HepG2 (cell line): ENCODE data around the gene VWA7. TPM values are rescaled to one million over a fixed set of nuclear protein-coding genes. Genes with fewer than 3 reads are reported as not detected.
A peak's percentile ranks its signal among the peaks of the same experiment; 100 is the strongest.

Experiments used
- CEBPG ChIP-seq: IDR thresholded peaks from 2 replicates; pipeline ENCODE4 v1.6.1; 2016
- DMAP1 ChIP-seq: IDR thresholded peaks from 2 replicates; pipeline ENCODE4 v1.6.1; 2016
- GATAD1 ChIP-seq: IDR thresholded peaks from 2 replicates; pipeline ENCODE4 v1.6.1; 2016; ENCODE audit warnings: missing genetic modification reagents, missing compliant biosample characterization
- HDAC2 ChIP-seq: sonication (generic); formaldehyde crosslinking; IDR thresholded peaks from 2 replicates; pipeline ENCODE4 v1.4.0; 2020; ENCODE audit warnings: missing genetic modification reagents
- MAFF ChIP-seq: IDR thresholded peaks from 2 replicates; pipeline ENCODE4 v1.6.1; 2011; ENCODE audit warnings: low read depth, low read length, improper control_type of control experiment
- MAX ChIP-seq: IDR thresholded peaks from 2 replicates; pipeline ENCODE4 v1.6.1; 2012; ENCODE audit warnings: inconsistent platforms
- NFATC3 ChIP-seq: sonication (generic); formaldehyde crosslinking; IDR thresholded peaks from 2 replicates; pipeline ENCODE4 v1.5.1; 2020; ENCODE audit warnings: mild to moderate bottlenecking, missing genetic modification reagents
- NFKBIZ ChIP-seq: IDR thresholded peaks from 2 replicates; pipeline ENCODE4 v1.6.1; 2018; ENCODE audit warnings: missing genetic modification reagents, missing compliant biosample characterization
- NR2C2 ChIP-seq: sonication (generic); formaldehyde crosslinking; IDR thresholded peaks from 2 replicates; pipeline ENCODE4 v1.4.0; 2020; ENCODE audit warnings: missing genetic modification reagents, mild to moderate bottlenecking, moderate library complexity, borderline replicate concordance
- RAD21 ChIP-seq: fragments of 450-650 bp; formaldehyde crosslinking; IDR thresholded peaks from 2 replicates; pipeline ENCODE4 v1.5.0; 2020; ENCODE audit warnings: mild to moderate bottlenecking
- SNRNP70 ChIP-seq: fragments of 200-400 bp; formaldehyde crosslinking; IDR thresholded peaks from 2 replicates; pipeline ENCODE4 v1.6.1; 2017; ENCODE audit warnings: mild to moderate bottlenecking, low read depth, low read length, moderate library complexity
- TBX2 ChIP-seq: sonication (generic); formaldehyde crosslinking; IDR thresholded peaks from 2 replicates; pipeline ENCODE4 v1.5.0; 2020; ENCODE audit warnings: missing genetic modification reagents, mild to moderate bottlenecking, borderline replicate concordance
- ZBTB40 ChIP-seq, 2 experiments: fragments of 450-650 bp in 1 of 2; sonication (generic) in 1 of 2; formaldehyde crosslinking in 1 of 2; IDR thresholded peaks; 2 replicates each; pipeline versions ENCODE4 v1.6.1 to v1.8.0; 2016 to 2022; ENCODE audit warnings: antibody characterized with exemption in 1 of 2, mild to moderate bottlenecking in 1 of 2, missing genetic modification reagents in 1 of 2
- ZNF547 ChIP-seq: sonication (generic); formaldehyde crosslinking; IDR thresholded peaks from 2 replicates; pipeline ENCODE4 v1.5.1; 2020; ENCODE audit warnings: mild to moderate bottlenecking, missing genetic modification reagents
- ZNF883 ChIP-seq: sonication (generic); formaldehyde crosslinking; IDR thresholded peaks from 2 replicates; pipeline ENCODE4 v1.5.1; 2020; ENCODE audit warnings: mild to moderate bottlenecking, missing genetic modification reagents; ENCODE audit errors: not compliant biosample characterization
- ZZZ3 ChIP-seq: sonication (generic); formaldehyde crosslinking; IDR thresholded peaks from 2 replicates; pipeline ENCODE4 v1.4.0; 2020; ENCODE audit warnings: missing genetic modification reagents, mild to moderate bottlenecking, borderline replicate concordance
- polyA plus RNA-seq, 8 experiments: library from polyadenylated mRNA; depleted of rRNA in 3 of 8; stranded (reverse) in 7 of 8; unstranded in 1 of 8; fragments of >200 nt; fragmentation: Illumina TruSeq in 4 of 8; extraction: Trizol in 4 of 8; gene quantifications; 2 replicates each; pipeline versions ENCODE4 v1.2.1 to v1.2.3, GENCODE V29; 2011 to 2016; ENCODE audit warnings: low read depth in 4 of 8, missing spikeins in 1 of 8, mixed read lengths in 1 of 8; ENCODE audit not compliant: insufficient read depth in 1 of 8
- total RNA-seq, 5 experiments: library from RNA; depleted of rRNA; stranded (reverse); fragments of >200 nt; fragmentation: Illumina TruSeq; extraction: Trizol; gene quantifications; 2 replicates each; pipeline ENCODE4 v1.2.3, GENCODE V29; 2016; ENCODE audit warnings: low read depth in 1 of 5
- TF ChIP-seq, protein P1 (sequence below): sonication (generic); formaldehyde crosslinking; IDR thresholded peaks from 2 replicates; pipeline ENCODE4 v1.5.1; 2020; ENCODE audit warnings: missing genetic modification reagents, mild to moderate bottlenecking, borderline replicate concordance
- TF ChIP-seq, protein P2 (sequence below): sonication (generic); formaldehyde crosslinking; conservative IDR thresholded peaks from 2 replicates; pipeline ENCODE4 v1.4.0; 2020; ENCODE audit warnings: missing genetic modification reagents

Gene VWA7
- total and polyA plus RNA-seq, 2 of the 13 experiments (the other 11 are each of a cell fraction or from before 2014, with no cell fraction given): 0.86 to 3.3 TPM

GRCh38 chr6:31795616-31796298, 18.6 kb upstream of the VWA7 start, which contains the start of gene VARS1 (continued):
- TF ChIP-seq, protein P1, sequence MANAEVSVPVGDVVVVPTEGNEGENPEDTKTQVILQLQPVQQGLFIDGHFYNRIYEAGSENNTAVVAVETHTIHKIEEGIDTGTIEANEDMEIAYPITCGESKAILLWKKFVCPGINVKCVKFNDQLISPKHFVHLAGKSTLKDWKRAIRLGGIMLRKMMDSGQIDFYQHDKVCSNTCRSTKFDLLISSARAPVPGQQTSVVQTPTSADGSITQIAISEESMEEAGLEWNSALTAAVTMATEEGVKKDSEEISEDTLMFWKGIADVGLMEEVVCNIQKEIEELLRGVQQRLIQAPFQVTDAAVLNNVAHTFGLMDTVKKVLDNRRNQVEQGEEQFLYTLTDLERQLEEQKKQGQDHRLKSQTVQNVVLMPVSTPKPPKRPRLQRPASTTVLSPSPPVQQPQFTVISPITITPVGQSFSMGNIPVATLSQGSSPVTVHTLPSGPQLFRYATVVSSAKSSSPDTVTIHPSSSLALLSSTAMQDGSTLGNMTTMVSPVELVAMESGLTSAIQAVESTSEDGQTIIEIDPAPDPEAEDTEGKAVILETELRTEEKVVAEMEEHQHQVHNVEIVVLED (CRISPR knock-in tag): peak; percentile 69
- TF ChIP-seq, protein P2, sequence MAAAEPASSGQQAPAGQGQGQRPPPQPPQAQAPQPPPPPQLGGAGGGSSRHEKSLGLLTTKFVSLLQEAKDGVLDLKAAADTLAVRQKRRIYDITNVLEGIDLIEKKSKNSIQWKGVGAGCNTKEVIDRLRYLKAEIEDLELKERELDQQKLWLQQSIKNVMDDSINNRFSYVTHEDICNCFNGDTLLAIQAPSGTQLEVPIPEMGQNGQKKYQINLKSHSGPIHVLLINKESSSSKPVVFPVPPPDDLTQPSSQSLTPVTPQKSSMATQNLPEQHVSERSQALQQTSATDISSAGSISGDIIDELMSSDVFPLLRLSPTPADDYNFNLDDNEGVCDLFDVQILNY (CRISPR knock-in tag): no peak
- TF ChIP-seq SNRNP70: no peak
- peak; percentile 96 for TF ChIP-seq DMAP1 (CRISPR knock-in tag)
- 0 out of 2 replicates have a peak, but pooled peaks have one; percentile 75 for TF ChIP-seq NFATC3
- peak; percentile 99 for TF ChIP-seq MAX
- TF ChIP-seq GATAD1 (CRISPR knock-in tag): peak; percentile 84
- no peak for TF ChIP-seq CEBPG (CRISPR knock-in tag)
- no peak for TF ChIP-seq ZBTB40 (IDR thresholded peaks at IDR 0.05)
- TF ChIP-seq ZBTB40 (CRISPR knock-in tag; IDR thresholded peaks at IDR 0.05): no peak; the same call in 1 of the 2 replicates
- peak; percentile 71; the same call in 1 of the 2 replicates for TF ChIP-seq ZZZ3 (CRISPR knock-in tag)
- peak; percentile 71; the same call in 1 of the 2 replicates for TF ChIP-seq ZNF547 (CRISPR knock-in tag)
- peak; percentile 62 for TF ChIP-seq ZNF883 (CRISPR knock-in tag)
- TF ChIP-seq RAD21 (CRISPR knock-in tag): peak; percentile 97
- peak; percentile 80 for TF ChIP-seq TBX2
- TF ChIP-seq NFKBIZ (CRISPR knock-in tag): no peak
- TF ChIP-seq NR2C2 (CRISPR knock-in tag): peak; percentile 84
- no peak for TF ChIP-seq MAFF
- TF ChIP-seq HDAC2 (CRISPR knock-in tag): peak; percentile 14; the same call in 1 of the 2 replicates
